GM19452 (cell line): Measurements from ENCODE around the gene USP47.

Experiments used
- ATAC-seq: cut with Tn5 transposase; IDR thresholded peaks from one replicate; pipeline ENCODE4 v1.9.1; 2021; ENCODE audit not compliant: unreplicated experiment

Gene USP47, protein sequence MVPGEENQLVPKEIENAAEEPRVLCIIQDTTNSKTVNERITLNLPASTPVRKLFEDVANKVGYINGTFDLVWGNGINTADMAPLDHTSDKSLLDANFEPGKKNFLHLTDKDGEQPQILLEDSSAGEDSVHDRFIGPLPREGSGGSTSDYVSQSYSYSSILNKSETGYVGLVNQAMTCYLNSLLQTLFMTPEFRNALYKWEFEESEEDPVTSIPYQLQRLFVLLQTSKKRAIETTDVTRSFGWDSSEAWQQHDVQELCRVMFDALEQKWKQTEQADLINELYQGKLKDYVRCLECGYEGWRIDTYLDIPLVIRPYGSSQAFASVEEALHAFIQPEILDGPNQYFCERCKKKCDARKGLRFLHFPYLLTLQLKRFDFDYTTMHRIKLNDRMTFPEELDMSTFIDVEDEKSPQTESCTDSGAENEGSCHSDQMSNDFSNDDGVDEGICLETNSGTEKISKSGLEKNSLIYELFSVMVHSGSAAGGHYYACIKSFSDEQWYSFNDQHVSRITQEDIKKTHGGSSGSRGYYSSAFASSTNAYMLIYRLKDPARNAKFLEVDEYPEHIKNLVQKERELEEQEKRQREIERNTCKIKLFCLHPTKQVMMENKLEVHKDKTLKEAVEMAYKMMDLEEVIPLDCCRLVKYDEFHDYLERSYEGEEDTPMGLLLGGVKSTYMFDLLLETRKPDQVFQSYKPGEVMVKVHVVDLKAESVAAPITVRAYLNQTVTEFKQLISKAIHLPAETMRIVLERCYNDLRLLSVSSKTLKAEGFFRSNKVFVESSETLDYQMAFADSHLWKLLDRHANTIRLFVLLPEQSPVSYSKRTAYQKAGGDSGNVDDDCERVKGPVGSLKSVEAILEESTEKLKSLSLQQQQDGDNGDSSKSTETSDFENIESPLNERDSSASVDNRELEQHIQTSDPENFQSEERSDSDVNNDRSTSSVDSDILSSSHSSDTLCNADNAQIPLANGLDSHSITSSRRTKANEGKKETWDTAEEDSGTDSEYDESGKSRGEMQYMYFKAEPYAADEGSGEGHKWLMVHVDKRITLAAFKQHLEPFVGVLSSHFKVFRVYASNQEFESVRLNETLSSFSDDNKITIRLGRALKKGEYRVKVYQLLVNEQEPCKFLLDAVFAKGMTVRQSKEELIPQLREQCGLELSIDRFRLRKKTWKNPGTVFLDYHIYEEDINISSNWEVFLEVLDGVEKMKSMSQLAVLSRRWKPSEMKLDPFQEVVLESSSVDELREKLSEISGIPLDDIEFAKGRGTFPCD (N-terminal part only)

GRCh38 chr11:11841723-11842420, at the start of gene USP47:
Gene USP47, plus strand, starts transcription at chr11:11841972. Its CDS starts 214 bp downstream, at chr11:11842186.
- peak; percentile 68 for ATAC-seq

GRCh38 chr11:11793073-11793472, 48.7 kb upstream of the USP47 start:
- ATAC-seq: no peak

DNA sequence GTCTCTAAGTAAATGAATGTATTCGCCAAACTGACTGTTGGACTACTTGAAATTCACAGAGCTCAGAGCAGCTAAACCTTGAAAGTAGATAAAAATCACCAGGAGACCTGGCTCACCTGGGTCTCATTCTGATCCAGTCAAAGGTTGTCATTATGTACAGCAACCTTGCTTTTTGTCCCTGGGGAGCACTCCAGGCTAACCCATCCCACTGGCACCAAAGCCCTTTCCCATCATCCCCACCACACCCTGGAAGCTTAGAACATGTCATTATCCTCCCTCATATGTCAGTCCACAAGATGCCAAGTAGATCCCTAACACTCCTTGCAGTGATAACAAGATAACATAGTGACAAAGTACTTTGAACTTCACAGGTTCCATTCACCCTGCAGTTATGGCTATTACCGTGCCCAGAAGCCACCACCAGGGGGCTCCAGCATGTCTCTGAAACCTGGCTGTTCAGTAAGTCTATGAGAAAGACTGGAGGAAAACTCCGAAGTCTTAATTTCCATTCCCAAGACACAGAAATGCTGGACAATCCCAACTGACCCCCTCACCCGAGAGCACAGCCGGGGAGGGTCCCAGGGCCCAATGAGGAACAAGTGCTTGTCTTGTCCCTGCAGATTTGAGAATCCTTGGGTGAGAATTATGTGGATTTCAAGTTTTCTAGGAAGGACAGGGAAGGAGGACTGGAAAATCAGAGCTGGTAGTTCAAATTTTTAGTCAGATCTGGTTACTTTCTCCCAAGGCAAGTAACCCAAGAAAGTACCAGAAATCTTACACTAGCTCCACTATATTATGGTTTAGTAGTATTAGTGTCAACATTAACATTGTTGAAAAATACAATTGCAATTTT, 43.0 kb upstream of the USP47 start:
- ATAC-seq: peak; percentile 60

DNA sequence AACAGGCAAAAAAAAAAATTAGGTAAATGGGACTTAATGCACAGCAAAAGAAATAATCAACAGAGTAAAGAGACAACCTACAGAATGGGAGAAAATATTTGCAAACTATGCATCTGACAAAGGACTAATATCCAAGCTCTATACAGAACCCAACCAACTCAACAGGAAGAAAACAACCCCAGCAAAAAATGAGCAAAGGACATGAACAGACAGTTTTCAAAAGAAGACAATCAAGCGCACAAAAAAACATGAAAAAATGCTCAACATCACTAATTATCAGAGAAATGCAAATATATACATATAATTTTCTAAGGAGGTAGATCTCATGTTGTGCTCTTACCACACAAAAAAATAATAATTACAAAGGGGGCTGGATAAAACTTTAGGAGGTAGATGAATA, 36.5 kb upstream of the USP47 start:
- ATAC-seq: no peak

DNA sequence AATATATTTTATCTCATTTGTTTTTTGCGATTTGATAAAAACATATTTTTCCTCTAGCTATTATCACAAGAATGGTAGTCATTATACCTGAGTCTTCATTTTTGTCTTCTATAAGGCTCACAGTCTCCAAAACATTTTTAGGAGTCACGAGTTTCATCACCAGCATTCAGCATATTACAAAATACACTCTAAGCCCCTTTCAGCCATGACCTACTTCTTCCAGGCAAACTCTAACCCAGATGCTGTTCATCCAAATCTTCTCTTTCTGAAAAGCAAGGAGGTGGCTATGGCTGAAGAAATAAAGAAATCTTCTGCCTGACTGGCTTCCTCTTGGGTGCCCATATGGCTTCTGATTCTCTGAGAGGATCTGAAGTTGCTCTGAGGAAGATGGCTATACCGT, 35.7 kb upstream of the USP47 start:
- no peak for ATAC-seq

GRCh38 chr11:11806586-11806985, 35.2 kb upstream of the USP47 start:
- no peak for ATAC-seq

- no peak for ATAC-seq
These were observed 33.7 kb upstream of the USP47 start for GRCh38 chr11:11807811-11808782.

- ATAC-seq: no peak
These were observed 32.7 kb upstream of the USP47 start for GRCh38 chr11:11808992-11809615.

DNA sequence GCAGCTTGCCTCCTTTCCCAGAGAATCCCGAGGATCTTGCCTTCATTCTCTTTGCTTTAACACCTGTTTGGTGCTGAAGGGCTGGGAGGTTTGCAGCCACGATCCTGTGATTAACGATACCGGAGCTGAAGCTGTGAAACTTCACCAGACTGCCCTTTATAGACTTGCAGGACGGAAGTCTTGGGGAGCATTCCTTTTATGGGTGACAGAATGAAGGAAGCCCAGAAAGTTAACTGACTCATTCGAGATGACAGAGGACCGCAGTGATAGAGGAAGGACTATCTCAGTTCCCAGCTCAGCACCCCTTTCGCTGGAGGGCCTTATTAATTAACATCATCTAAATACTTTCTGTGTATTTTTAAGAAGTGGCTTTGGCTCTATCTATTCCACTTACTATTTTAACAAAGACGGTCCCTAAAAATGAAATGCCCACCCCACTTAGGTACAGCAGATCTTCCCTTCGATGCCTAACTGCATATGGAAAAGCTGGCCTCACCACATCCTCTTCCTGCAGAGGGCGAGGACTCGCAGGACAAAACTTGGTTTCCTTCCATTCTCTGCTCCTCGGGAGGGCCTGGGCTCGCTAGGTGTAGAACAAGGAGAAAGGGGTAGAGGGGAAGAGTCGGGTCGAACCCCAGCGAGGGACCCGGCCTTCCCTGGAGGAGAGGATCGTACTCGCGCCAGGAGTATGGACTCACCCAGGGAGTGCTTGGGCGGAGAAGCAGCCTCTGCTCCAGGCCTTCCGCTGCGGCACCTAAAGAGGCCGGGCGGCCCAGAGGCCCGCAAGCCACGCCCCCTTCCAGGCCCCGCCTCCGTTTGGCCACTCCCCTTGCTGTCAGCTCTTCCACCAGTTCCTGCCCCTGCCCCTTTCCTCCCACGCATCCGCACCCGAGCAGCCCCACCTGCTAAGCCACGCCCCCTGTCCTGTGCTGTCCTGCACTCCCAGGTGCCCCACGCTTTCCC, 30.7 kb upstream of the USP47 start:
- ATAC-seq: no peak

DNA sequence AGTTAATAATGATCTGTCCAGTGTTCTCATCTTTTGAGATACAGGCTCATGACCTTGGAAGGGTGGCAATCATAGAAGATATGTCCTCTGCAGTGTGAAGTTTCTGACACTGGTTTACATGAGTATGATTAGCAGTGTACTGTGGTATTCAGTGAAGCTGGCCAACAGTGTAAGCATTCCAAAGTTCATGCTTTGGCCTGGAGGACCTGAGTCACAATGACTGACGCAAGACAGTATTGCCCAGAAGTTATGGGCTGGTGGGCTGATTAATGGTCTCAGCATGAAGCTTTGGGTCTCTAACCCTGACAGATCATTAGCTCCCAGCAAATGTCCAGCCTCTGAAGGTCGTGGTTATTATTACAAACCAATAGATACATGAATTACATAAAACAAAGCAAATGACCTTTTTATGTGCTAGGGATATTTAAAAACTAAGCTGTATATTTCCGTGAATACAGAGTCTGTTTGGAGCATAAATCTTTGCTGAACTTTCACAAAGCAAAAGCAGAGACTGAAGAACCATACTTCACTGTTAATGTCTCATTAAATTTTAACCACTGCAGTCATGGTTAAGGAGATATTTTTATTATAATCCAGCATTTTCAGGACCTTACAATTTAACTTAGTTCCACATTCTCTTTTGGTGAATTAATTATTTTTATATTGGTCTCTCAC, 28.3 kb upstream of the USP47 start:
- ATAC-seq: no peak

- no peak for ATAC-seq
These were observed 26.9 kb upstream of the USP47 start for GRCh38 chr11:11814614-11815452.

DNA sequence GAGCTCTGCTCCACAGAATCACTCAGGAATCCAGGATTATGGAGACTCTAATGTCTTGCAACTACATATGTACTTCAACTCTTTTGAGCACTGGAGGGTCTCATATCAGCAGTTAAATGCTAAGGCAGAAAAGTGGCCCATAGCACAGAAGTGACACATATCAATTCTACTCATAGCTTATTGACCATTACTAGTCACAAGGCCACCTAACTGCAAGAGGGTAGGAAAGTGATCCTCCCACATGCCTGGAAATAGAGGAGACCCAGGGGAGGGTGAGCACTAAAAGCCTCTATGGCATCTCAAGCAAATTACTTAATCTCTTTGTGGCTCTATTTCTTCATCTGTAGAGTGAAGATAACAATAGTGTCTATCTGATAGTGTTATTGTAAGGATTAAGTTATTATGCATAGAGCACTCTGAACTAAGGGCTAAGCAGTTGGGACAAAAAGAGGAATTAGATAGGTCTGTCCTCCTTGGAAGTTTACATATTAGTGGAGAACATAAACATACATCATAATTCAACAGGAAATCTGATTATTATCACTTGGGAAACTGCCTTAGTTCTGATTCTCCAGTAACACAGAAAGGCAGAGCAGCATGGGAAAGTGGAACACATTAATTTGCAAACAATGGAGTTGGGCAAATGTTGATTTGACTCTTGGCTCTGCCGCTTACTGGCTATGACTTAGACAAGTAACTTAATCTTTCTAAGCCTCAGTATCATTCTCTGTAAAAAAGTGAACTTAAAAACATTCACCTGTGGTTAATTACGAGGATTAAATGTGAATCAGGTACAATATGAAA, 25.1 kb upstream of the USP47 start:
- ATAC-seq: no peak

DNA sequence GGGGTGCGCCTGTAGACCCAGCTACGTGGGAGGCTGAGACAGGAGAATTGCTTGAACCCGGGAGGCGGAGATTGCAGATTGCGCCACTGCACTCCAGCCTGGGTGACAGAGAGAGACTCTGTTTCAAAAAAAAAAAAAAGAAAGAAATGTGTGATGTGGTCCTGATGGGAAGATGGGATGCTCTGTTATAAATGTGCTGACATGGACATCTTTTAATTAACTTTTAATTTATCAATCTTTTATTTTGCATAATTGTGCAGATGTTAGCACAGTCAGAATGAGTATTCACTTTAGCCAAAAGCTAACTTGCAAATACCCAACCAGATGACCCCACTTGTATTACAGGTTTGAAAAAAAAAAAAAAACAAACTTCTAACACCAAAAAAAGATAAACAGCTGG, 23.8 kb upstream of the USP47 start:
- ATAC-seq: no peak

GRCh38 chr11:11818529-11819121, 23.1 kb upstream of the USP47 start:
- ATAC-seq: no peak
